ENCODE measurements around the gene INHA.

GRCh38 chr2:219569635-219570034 lies 2.5 kb upstream of the INHA start:
- no peak for TF ChIP-seq POLR2A (IDR thresholded peaks at IDR 0.05)
- no peak for TF ChIP-seq CTCF (IDR thresholded peaks at IDR 0.05)
- no peak for TF ChIP-seq POLR2AphosphoS5 (IDR thresholded peaks at IDR 0.05)
